Activated T-cell treated with anti-CD3 and anti-CD28 coated beads, Interleukin-2, amount 50 U/mL, for 72 hours (primary cell): Measurements from ENCODE around the gene TNFAIP3. TPM values are rescaled to one million over a fixed set of nuclear protein-coding genes. Genes with fewer than 3 reads are reported as not detected.

ENCODE experiments used
- ATAC-seq, 2 donors: fragments of 150-1000 bp; cut with Tn5 transposase; replicated peaks in 1 of 2; 2 replicates each; pipeline ENCODE4 v1.10.0; 2021; ENCODE audit warnings: moderate library complexity in 2 of 2, mild to moderate bottlenecking in 1 of 2
- DNase-seq, 2 donors: peaks; one replicate each; pipeline ENCODE4 v3.0.0; 2021 to 2022; ENCODE audit warnings: mixed read lengths in 1 of 2
- H3K27ac Mint-ChIP-seq: one replicate; pipeline ENCODE4 v1.8.0; 2022; ENCODE audit warnings: mild to moderate bottlenecking, moderate library complexity, mixed read lengths
- H3K27me3 Mint-ChIP-seq: one replicate; pipeline ENCODE4 v1.8.0; 2022; ENCODE audit warnings: low read depth, mixed read lengths
- H3K36me3 Mint-ChIP-seq, 2 donors: one replicate each; pipeline ENCODE4 v1.8.0; 2022; ENCODE audit warnings: mixed read lengths in 2 of 2, mild to moderate bottlenecking in 1 of 2; ENCODE audit not compliant: insufficient read depth in 2 of 2
- H3K4me1 Mint-ChIP-seq: one replicate; pipeline ENCODE4 v1.8.0; 2022; ENCODE audit warnings: low read depth, mixed read lengths
- H3K4me3 Mint-ChIP-seq, 2 donors: one replicate each; pipeline ENCODE4 v1.8.0; 2022; ENCODE audit warnings: mild to moderate bottlenecking in 2 of 2, mixed read lengths in 2 of 2, moderate library complexity in 2 of 2
- H3K9me3 Mint-ChIP-seq, 2 donors: one replicate each; pipeline ENCODE4 v1.8.0; 2022; ENCODE audit warnings: mixed read lengths in 2 of 2
- total RNA-seq, 2 donors: library from RNA; stranded (reverse); gene quantifications; one replicate each; pipeline ENCODE4 v1.2.3, GENCODE V29; 2022

The TNFAIP3 gene
- total RNA-seq, 2 donors from 2014 or later: 350 to 510 TPM

DNA sequence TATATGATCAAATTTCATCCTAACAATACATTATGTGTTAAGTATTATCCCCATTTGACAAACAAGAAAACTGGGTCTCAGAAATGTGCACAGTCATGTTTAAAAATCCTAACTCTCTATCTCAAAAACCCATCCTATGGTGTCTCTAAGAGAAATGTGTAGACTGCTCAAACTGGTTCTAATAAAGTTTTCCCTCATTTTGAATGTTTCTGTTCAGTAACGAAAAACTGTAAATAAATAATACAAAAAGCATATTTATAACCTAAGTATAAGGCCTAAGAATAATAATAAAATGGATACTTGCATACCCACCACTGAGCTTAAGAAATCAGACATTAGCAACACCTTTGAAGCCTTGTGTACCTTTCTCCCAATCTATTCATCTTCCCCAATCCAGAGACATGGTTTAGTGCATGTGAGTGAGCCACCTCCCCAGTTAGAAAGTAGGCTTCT, 39.0 kb downstream of the TNFAIP3 start:
- Mint-ChIP-seq H3K36me3 (peaks cover 5 to 6% of the 10 kb centered on the region in 2 donors), H3K4me1 (peaks cover 88% of the 10 kb centered on the region)

DNA sequence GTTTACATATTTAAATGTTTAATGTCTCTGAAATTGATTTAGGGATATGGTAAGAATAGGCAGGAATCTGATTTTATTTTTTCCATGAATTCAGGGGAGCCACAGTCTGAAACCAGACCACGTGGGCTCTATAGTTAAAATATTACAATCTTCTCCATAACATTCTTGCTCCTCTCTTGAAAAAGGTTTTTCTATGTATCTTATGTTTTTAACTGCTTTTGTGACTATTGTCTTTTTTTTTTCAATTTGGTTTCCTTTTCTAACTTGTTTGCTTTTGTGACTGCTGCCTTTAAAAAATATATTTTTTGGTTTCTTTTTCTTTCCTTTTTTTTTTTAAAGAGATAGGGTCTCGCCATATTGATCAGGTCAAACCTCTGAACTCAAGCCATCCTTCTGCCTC, 40.1 kb downstream of the TNFAIP3 start:
- H3K9me3 Mint-ChIP-seq: no peaks in the 10 kb centered on the region

More for the DNA sequence above, 39.0 kb downstream of the TNFAIP3 start:
- no peaks in the 10 kb centered on the region for H3K27me3 Mint-ChIP-seq
- no peak for ATAC-seq
- peak overlapping the region; percentile 99 for H3K27ac Mint-ChIP-seq
- H3K9me3 Mint-ChIP-seq: no peaks in the 10 kb centered on the region
- no peak for DNase-seq
- peak overlapping the region; percentile 49 to 79 for H3K4me3 Mint-ChIP-seq

DNA sequence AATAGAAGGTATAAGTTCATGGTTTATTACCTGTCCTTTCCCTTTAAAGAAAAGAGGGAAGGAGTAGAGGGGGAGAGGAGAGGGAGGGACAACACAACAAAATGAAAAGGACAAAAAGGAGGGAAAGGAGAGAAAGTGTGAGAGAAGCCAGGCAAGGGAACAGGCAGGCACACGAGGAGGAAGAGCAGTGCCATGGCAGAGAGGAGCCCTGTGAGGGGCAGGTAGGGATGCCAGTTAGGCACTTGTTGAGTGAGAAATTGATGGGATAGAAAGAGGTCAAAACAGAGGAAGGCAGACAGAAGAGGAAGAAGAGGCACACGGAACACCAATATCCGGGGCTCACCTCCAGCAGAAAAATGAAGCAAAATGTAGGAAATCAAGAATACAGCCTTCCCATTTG, 42.5 kb downstream of the TNFAIP3 start:
- Mint-ChIP-seq H3K36me3 (peaks cover 4 to 10% of the 10 kb centered on the region in 2 donors), H3K27ac (no peak overlapping the region), H3K4me3 (peak overlapping the region in 1 of 2 donors; percentile 64), H3K27me3 (no peaks in the 10 kb centered on the region), H3K9me3 (peaks cover 6% of the 10 kb centered on the region in 2 donors), H3K4me1 (peaks cover 73% of the 10 kb centered on the region)
- DNase-seq (no peak), ATAC-seq (no peak)

More for the DNA sequence above, 40.1 kb downstream of the TNFAIP3 start:
- no peaks in the 10 kb centered on the region for H3K27me3 Mint-ChIP-seq
- H3K4me3 Mint-ChIP-seq: peak overlapping the region; percentile 63 to 79
- H3K27ac Mint-ChIP-seq: peak overlapping the region; percentile 99
- peaks cover 1 to 3% of the 10 kb centered on the region in 2 donors for H3K36me3 Mint-ChIP-seq
- H3K4me1 Mint-ChIP-seq: peaks cover 93% of the 10 kb centered on the region
- DNase-seq (no peak), ATAC-seq (no peak)

DNA sequence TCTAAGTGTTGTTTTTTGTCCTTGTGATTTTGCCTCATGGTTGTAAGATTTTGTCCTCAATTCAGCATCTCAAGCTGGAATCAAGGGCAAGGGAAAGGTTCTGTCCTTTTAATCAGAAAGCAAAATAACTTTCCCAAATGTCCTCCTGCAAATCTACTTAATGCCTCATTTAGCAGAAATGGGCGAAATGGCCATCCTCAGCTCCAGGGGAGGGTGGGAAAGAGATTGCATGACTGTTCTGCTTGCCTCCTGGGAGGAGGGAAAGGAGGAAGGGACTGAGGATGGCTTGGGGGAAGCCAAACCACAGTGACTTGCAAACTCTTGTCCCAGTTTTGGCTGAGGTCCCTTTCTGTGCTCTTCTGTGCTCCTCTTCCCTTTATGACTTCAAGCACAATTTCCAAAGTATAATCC, 43.4 kb downstream of the TNFAIP3 start:
- DNase-seq (no peak), ATAC-seq (no peak)
- peaks cover 4 to 13% of the 10 kb centered on the region in 2 donors for H3K36me3 Mint-ChIP-seq
- H3K9me3 Mint-ChIP-seq: peaks cover 6% of the 10 kb centered on the region in 2 donors
- no peak overlapping the region for H3K4me3 Mint-ChIP-seq
- no peaks in the 10 kb centered on the region for H3K27me3 Mint-ChIP-seq
- peaks cover 64% of the 10 kb centered on the region for H3K4me1 Mint-ChIP-seq
- H3K27ac Mint-ChIP-seq: no peak overlapping the region

DNA sequence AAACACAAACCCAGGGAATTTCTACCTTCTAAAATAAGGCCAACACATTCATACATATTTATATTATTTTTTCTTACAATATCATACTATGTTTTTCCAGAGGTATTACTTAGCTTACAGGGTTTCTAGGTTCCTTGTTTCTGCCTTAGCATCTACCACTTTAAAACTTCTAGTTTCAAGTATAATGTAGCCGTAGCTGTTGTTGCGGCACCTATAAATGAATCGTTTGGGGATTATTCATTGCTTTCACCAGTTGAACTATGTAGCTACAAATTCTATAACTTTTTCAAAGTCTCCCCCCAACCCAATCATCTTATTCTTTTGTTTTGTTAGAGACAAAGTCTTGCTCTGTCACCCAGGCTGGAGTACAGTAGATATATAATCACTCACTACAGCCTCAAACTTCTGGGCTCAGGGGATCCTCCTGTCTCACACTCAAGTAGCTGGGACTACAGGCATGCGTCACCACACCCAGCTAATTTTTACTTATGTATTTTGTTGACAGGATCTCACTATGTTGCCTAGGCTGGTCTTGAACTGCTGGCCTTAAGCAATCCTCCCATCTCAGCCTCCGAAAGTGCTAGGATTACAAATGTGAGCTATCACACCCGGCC, 43.9 kb downstream of the TNFAIP3 start:
- H3K9me3 Mint-ChIP-seq: peaks cover 6% of the 10 kb centered on the region in 2 donors
- H3K36me3 Mint-ChIP-seq: peaks cover 5 to 13% of the 10 kb centered on the region in 2 donors
- H3K27ac Mint-ChIP-seq: no peak overlapping the region
- H3K27me3 Mint-ChIP-seq: no peaks in the 10 kb centered on the region
- peaks cover 59% of the 10 kb centered on the region for H3K4me1 Mint-ChIP-seq
- ATAC-seq: no peak
- DNase-seq: no peak
- H3K4me3 Mint-ChIP-seq: no peak overlapping the region

DNA sequence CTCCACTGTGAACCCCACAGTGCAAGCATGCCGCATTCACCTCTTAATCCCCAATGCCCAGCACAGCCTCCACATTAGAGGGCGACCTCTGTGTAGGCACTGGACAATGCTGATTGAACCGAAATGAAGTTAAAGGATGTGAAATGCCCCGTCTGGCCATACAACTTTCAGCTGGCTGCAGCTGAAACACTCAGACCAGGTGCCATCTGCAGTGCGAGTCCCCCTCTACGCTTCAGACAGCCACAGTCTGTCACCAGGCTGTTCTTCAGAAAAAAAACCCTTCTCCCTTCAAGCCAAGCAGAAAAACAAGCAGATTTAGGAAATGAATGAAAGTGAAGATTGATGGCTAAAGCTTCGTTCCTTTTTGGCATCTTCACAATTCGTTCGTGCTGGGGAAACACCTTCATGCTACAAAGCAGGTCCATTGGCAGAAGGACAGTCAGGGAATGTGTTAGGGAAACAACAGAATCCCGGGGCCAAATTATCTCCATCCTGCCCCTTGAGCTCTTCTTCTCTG, 44.7 kb downstream of the TNFAIP3 start:
- Mint-ChIP-seq H3K27ac (no peak overlapping the region), H3K4me1 (peaks cover 51% of the 10 kb centered on the region), H3K9me3 (peaks cover 6% of the 10 kb centered on the region in 2 donors)

DNA sequence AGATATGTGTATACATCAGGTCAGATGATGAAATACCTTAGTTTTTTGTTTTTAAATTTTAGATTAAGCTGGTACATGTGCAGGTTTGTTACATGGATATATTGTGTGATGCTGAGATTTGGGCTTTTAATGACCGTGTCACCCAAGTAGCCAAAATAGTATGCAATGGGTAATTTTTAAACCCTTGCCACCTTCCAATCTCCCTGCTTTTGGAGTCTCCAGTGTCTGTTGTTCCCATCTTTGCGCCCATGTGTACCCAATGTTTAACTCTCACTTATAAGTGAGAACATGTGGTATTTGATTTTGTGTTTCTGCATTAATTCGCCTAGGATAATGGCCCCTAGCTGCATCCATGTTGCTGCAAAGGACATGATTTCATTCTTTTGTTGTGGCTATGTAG, 45.8 kb downstream of the TNFAIP3 start:
- Mint-ChIP-seq H3K27ac (no peak overlapping the region), H3K36me3 (peaks cover 5 to 13% of the 10 kb centered on the region in 2 donors), H3K4me3 (no peak overlapping the region), H3K9me3 (peaks cover 6% of the 10 kb centered on the region in 2 donors), H3K27me3 (no peaks in the 10 kb centered on the region), H3K4me1 (peaks cover 43% of the 10 kb centered on the region)
- DNase-seq (no peak), ATAC-seq (no peak)

More for the DNA sequence above, 44.7 kb downstream of the TNFAIP3 start:
- H3K27me3 Mint-ChIP-seq: no peaks in the 10 kb centered on the region
- peak overlapping the region in 1 of 2 donors; percentile 53 for H3K4me3 Mint-ChIP-seq
- H3K36me3 Mint-ChIP-seq: peaks cover 5 to 13% of the 10 kb centered on the region in 2 donors
- ATAC-seq: no peak
- DNase-seq: no peak

DNA sequence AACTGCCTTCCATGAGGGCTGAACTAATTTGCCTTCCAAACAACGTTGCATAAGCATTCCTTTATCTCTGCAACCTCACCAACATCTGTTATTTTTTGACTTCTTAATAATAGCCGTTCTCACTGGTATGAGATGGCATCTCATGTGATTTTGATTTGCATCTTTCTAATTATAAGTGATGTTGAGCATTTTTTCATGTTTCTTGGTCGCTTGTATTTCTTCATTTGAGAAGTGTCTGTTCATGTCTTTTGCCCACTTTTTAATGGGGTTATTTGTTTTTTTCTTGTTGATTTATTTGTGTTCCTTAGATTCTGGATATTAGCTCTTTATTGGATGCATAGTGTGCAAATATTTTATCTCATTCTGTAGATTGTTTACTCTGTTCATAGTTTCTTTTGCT, 46.4 kb downstream of the TNFAIP3 start:
- no peak overlapping the region for H3K27ac Mint-ChIP-seq

DNA sequence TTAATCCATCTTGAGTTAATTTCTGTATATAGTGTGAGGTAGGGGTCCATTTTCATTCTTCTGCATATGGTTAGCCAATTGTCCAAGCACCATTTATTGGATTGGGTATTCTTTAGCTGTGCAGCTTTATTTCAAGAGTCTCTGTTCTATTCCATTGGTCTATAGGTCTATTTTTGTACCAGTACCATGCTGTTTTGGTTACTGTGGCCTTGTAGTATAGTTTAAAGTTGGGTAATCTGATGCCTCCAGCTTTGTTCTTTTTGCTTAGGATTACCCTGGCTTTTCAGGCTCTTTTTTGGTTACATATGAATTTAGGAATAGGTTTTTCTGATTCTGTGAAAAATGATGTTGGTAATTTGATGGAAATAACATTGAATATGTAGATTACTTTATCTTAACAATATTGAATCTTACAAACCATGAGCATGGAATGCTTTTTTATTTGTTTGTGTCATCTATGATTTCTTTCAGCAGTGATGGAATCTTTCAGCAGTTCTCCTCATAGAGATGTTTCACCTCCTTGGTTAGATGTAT, 47.0 kb downstream of the TNFAIP3 start:
- H3K4me1 Mint-ChIP-seq: peaks cover 37% of the 10 kb centered on the region
- H3K4me3 Mint-ChIP-seq: no peak overlapping the region
- peaks cover 5 to 13% of the 10 kb centered on the region in 2 donors for H3K36me3 Mint-ChIP-seq
- H3K9me3 Mint-ChIP-seq: peaks cover 6% of the 10 kb centered on the region in 2 donors
- DNase-seq (no peak), ATAC-seq (no peak)
- H3K27me3 Mint-ChIP-seq: no peaks in the 10 kb centered on the region
- H3K27ac Mint-ChIP-seq: no peak overlapping the region

More for the DNA sequence above, 46.4 kb downstream of the TNFAIP3 start:
- Mint-ChIP-seq H3K4me3 (no peak overlapping the region), H3K4me1 (peaks cover 39% of the 10 kb centered on the region), H3K9me3 (peaks cover 6% of the 10 kb centered on the region in 2 donors), H3K36me3 (peaks cover 5 to 13% of the 10 kb centered on the region in 2 donors), H3K27me3 (no peaks in the 10 kb centered on the region)
- DNase-seq: no peak
- ATAC-seq: no peak

DNA sequence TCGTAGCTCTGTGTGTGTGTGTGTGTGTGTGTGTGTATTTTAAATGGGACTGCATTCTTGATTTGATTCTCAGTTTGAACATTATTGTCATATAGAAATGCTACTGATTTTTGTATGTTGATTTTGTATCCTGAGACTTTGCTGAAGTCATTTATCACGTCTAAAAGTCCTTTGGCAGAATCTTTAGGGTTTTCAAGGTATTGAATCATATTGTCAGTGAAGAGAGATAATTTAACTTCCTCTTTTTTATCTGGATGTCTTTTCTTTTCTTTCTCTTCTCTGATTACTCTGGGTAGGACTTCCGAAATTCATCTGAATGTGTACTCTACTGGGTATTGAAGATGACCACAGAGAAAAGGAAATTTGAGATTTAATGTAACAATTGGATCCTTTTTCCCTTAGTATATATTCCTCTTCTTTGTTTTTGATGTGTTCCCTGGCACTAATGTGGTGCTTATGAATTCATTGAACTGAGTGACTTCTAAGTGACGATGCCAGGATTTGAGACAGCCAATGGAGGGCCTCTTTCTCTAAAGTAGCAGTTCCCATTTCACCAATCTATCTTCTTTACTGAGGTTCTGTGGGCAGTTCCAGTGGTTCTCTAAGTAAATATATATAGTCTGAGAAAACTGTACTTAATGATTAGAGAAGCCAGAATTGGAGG, 47.6 kb downstream of the TNFAIP3 start:
- H3K27me3 Mint-ChIP-seq: no peaks in the 10 kb centered on the region
- no peak overlapping the region for H3K4me3 Mint-ChIP-seq
- H3K4me1 Mint-ChIP-seq: peaks cover 34% of the 10 kb centered on the region
- H3K27ac Mint-ChIP-seq: no peak overlapping the region
- ATAC-seq (no peak), DNase-seq (no peak)
- H3K9me3 Mint-ChIP-seq: peaks cover 6% of the 10 kb centered on the region in 2 donors
- peaks cover 4 to 13% of the 10 kb centered on the region in 2 donors for H3K36me3 Mint-ChIP-seq

DNA sequence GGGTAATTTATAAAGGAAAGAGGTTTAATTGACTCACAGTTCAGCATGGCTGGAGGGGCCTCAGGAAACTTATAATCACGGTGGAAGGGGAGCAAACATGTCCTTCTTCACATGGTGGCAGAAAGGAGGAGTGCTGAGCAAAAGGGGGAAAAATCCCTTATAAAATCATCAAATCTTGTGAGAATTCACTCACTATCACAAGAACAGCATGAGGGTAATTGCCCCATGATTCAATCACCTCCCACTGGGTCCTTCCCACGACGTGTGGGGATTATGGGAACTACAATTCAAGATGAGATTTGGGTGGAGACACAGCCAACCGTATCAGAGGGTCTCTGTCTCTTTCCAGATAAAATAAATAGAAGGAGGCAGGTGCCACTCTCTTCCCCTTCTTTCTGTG, 48.7 kb downstream of the TNFAIP3 start:
- Mint-ChIP-seq H3K27ac (no peak overlapping the region), H3K4me3 (no peak overlapping the region), H3K4me1 (peaks cover 28% of the 10 kb centered on the region), H3K27me3 (no peaks in the 10 kb centered on the region), H3K36me3 (peaks cover 4 to 13% of the 10 kb centered on the region in 2 donors), H3K9me3 (peaks cover 6% of the 10 kb centered on the region in 2 donors)
- no peak for DNase-seq
- no peak for ATAC-seq

DNA sequence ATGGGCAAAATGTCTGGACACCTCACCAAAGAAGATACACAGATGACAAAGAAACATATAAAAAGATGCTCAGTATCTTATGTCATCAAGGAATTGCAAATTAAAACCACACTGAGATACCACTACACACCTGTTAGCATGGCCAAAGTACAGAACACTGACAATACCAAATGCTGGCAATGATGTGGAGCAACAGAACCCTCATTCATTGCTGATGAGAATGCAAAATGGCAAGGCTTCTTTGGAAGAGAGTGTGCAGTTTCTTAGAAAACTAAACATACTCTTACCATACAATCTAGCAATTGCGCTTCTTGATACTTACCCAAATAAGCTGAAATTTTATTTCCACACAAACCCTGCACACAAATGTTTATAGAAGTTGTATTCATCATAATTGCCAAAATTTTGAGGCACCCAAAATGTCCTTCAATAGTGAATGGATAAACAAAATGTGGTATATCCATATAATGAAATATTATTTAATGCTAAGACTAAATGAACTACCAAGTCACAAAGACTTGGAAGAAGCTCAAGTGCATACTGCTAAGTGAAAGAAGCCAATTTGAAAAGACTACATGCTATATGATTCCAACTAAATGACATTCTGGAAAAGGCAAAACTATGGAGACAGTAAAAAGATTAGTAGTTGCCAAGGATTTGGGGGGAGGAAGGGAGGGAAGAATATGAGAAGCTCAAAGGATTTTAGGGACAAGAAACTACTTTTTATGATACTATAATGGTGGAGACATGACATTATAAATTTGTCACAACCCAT, 50.7 kb downstream of the TNFAIP3 start:
- ATAC-seq (no peak), DNase-seq (no peak)
- Mint-ChIP-seq H3K4me3 (no peak overlapping the region), H3K4me1 (peaks cover 13% of the 10 kb centered on the region), H3K36me3 (peaks cover 4 to 13% of the 10 kb centered on the region in 2 donors), H3K27ac (no peak overlapping the region), H3K27me3 (no peaks in the 10 kb centered on the region), H3K9me3 (peaks cover 6% of the 10 kb centered on the region in 2 donors)

DNA sequence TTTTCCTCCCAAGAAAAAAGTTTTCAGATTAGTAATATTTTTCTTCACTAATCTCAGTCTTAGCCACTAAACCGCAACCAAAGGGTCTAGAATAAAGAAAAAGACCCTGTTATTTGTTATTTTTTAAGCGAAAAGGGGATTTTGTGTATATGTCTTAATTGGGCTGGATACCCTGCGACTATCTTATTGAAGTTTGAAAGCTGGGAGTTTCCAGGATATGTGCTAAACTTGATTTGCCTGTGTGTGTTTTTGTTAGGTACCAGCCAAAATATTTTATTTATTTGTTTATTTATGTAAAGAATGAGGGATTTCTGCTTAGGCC, 52.4 kb downstream of the TNFAIP3 start:
- DNase-seq: no peak
- ATAC-seq: no peak
- Mint-ChIP-seq H3K27ac (no peak overlapping the region), H3K4me1 (peaks cover 19% of the 10 kb centered on the region), H3K9me3 (peaks cover 0 to under 1% of the 10 kb centered on the region in 2 donors), H3K4me3 (no peak overlapping the region), H3K36me3 (peaks cover 2 to 3% of the 10 kb centered on the region in 2 donors), H3K27me3 (no peaks in the 10 kb centered on the region)
